HepG2 (cell line): Measurements from ENCODE around the gene SIGLEC7.

Source experiments
- CEBPB ChIP-seq: IDR thresholded peaks from 2 replicates; pipeline ENCODE4 v1.6.1; 2011; ENCODE audit warnings: low read depth, low read length, improper control_type of control experiment, borderline replicate concordance
- CTCF ChIP-seq: sonication (generic); formaldehyde crosslinking; IDR thresholded peaks from 2 replicates; pipeline ENCODE4 v1.5.0; 2020; ENCODE audit warnings: mild to moderate bottlenecking, missing genetic modification reagents, moderate library complexity
- HINFP ChIP-seq: sonication (generic); formaldehyde crosslinking; IDR thresholded peaks from 2 replicates; pipeline ENCODE4 v1.4.0; 2020; ENCODE audit warnings: low read depth, mild to moderate bottlenecking, missing genetic modification reagents
- JUNB ChIP-seq: sonication (generic); formaldehyde crosslinking; IDR thresholded peaks from 2 replicates; pipeline ENCODE4 v1.8.0; 2022; ENCODE audit warnings: missing genetic modification reagents, mild to moderate bottlenecking, borderline replicate concordance
- MLX ChIP-seq: IDR thresholded peaks from 2 replicates; pipeline ENCODE4 v1.6.1; 2016
- MTF1 ChIP-seq: sonication (generic); formaldehyde crosslinking; IDR thresholded peaks from 2 replicates; pipeline ENCODE4 v1.5.0; 2020; ENCODE audit warnings: missing genetic modification reagents
- MYC ChIP-seq: sonication (generic); formaldehyde crosslinking; IDR thresholded peaks from 2 replicates; pipeline ENCODE4 v1.9.0; 2021; ENCODE audit warnings: missing genetic modification reagents, borderline replicate concordance
- ZNF557 ChIP-seq: sonication (generic); formaldehyde crosslinking; IDR thresholded peaks from 2 replicates; pipeline ENCODE4 v1.4.0; 2020; ENCODE audit warnings: missing genetic modification reagents
- ZNF674 ChIP-seq: sonication (generic); formaldehyde crosslinking; IDR thresholded peaks from 2 replicates; pipeline ENCODE4 v1.5.0; 2020; ENCODE audit warnings: low read depth, mild to moderate bottlenecking, missing genetic modification reagents
- ZNF776 ChIP-seq: sonication (generic); formaldehyde crosslinking; IDR thresholded peaks from 2 replicates; pipeline ENCODE4 v1.4.0; 2020; ENCODE audit warnings: mild to moderate bottlenecking, missing genetic modification reagents
- TF ChIP-seq, protein P1 (sequence below): sonication (generic); formaldehyde crosslinking; IDR thresholded peaks from 2 replicates; pipeline ENCODE4 v1.8.0; 2022; ENCODE audit warnings: low read depth, missing genetic modification reagents
- TF ChIP-seq, protein P2 (sequence below): sonication (generic); formaldehyde crosslinking; IDR thresholded peaks from 2 replicates; pipeline ENCODE4 v1.4.0; 2020; ENCODE audit warnings: missing genetic modification reagents
- TF ChIP-seq, protein P3 (sequence below): sonication (generic); formaldehyde crosslinking; IDR thresholded peaks from 2 replicates; pipeline ENCODE4 v1.4.0; 2020; ENCODE audit warnings: missing genetic modification reagents, low read depth, mild to moderate bottlenecking, borderline replicate concordance

GRCh38 chr19:51188227-51188559 is 46.1 kb downstream of the SIGLEC7 start:
- TF ChIP-seq JUNB (CRISPR knock-in tag) (no peak), MLX (CRISPR knock-in tag) (no peak), MYC (no peak), MTF1 (CRISPR knock-in tag) (no peak), CTCF (no peak), HINFP (CRISPR knock-in tag) (no peak), ZNF557 (no peak), CEBPB (no peak), ZNF674 (CRISPR knock-in tag) (no peak), ZNF776 (no peak)
- TF ChIP-seq, protein P1, sequence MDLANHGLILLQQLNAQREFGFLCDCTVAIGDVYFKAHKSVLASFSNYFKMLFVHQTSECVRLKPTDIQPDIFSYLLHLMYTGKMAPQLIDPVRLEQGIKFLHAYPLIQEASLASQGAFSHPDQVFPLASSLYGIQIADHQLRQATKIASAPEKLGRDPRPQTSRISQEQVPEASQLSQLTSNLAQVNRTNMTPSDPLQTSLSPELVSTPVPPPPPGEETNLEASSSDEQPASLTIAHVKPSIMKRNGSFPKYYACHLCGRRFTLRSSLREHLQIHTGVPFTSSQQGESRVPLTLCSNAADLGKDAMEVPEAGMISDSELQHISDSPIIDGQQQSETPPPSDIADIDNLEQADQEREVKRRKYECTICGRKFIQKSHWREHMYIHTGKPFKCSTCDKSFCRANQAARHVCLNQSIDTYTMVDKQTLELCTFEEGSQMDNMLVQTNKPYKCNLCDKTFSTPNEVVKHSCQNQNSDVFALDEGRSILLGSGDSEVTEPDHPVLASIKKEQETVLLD: no peak
- TF ChIP-seq, protein P2, sequence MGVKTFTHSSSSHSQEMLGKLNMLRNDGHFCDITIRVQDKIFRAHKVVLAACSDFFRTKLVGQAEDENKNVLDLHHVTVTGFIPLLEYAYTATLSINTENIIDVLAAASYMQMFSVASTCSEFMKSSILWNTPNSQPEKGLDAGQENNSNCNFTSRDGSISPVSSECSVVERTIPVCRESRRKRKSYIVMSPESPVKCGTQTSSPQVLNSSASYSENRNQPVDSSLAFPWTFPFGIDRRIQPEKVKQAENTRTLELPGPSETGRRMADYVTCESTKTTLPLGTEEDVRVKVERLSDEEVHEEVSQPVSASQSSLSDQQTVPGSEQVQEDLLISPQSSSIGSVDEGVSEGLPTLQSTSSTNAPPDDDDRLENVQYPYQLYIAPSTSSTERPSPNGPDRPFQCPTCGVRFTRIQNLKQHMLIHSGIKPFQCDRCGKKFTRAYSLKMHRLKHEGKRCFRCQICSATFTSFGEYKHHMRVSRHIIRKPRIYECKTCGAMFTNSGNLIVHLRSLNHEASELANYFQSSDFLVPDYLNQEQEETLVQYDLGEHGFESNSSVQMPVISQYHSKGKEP (CRISPR knock-in tag): no peak
- TF ChIP-seq, protein P3, sequence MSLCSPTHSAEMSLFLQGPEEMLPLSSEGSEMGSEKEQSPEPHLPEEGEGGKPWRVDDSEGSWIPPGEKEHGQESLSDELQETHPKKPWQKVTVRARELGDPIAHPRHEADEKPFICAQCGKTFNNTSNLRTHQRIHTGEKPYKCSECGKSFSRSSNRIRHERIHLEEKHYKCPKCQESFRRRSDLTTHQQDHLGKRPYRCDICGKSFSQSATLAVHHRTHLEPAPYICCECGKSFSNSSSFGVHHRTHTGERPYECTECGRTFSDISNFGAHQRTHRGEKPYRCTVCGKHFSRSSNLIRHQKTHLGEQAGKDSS: no peak
